ENCODE results near the gene FBXW12. TPM values are rescaled to one million over a fixed set of nuclear protein-coding genes. Genes with fewer than 3 reads are reported as not detected.

The FBXW12 gene
- total RNA-seq, 1 experiment from 2014 or later: 0.74 TPM

GRCh38 chr3:48440590-48440958, 68.6 kb downstream of the FBXW12 start:
- Histone ChIP-seq H2BK20ac (ENCODE audit: low read depth, low read length, poor library complexity, severe bottlenecking) (no peak overlapping the region), H3K79me1 (ENCODE audit: insufficient read depth, low read depth, low read length, poor library complexity, severe bottlenecking) (peaks cover 5% of the 10 kb centered on the region), H4K5ac (ENCODE audit: insufficient read length, low read depth, low read length) (no peak overlapping the region), H3K27ac (ENCODE audit: insufficient read length, low read depth, low read length) (no peak overlapping the region), H3K27me3 (ENCODE audit: insufficient read depth, low read length) (no peaks in the 10 kb centered on the region), H2AFZ (ENCODE audit: low read length) (no peak overlapping the region), H3K9ac (ENCODE audit: extremely low read depth, insufficient read length, low read length) (peak overlapping the region; percentile 95), H4K20me1 (ENCODE audit: control insufficient read depth, insufficient read depth, insufficient read length) (no peaks in the 10 kb centered on the region), H4K91ac (ENCODE audit: insufficient read length, low read depth, low read length) (no peak overlapping the region), H3K14ac (ENCODE audit: insufficient read depth, low read length) (peak overlapping the region; percentile 94), H2BK15ac (ENCODE audit: low read depth, low read length) (no peak overlapping the region), H3K23ac (ENCODE audit: insufficient read length, low read depth, low read length) (no peak overlapping the region), H3K18ac (ENCODE audit: insufficient read length, low read depth, low read length) (peak overlapping the region; percentile 81), H3K4me1 (ENCODE audit: insufficient read depth, low read length) (peaks cover 3% of the 10 kb centered on the region; the same call in 1 of the 2 replicates), H2BK120ac (ENCODE audit: low read depth, low read length, poor library complexity, severe bottlenecking) (no peak overlapping the region), H2BK12ac (ENCODE audit: insufficient read length, low read depth, low read length) (no peak overlapping the region), H2AK5ac (ENCODE audit: insufficient read length, low read length) (no peak overlapping the region), H4K8ac (replicated peaks; ENCODE audit: insufficient read length, low read depth, low read length) (no peak overlapping the region), H3T11ph (ENCODE audit: low read length) (no peak overlapping the region), H3K23me2 (ENCODE audit: insufficient read length, low read depth, low read length, poor library complexity, severe bottlenecking) (no peaks in the 10 kb centered on the region), H3K79me2 (ENCODE audit: insufficient read depth, low read length) (peaks cover 5% of the 10 kb centered on the region; the same call in 1 of the 2 replicates), H2BK5ac (ENCODE audit: insufficient read length, low read length) (no peak overlapping the region), H3K4me2 (ENCODE audit: insufficient read depth, insufficient read length, low read length) (peak overlapping the region; percentile 89), H3K4ac (ENCODE audit: low read depth, low read length) (no peak overlapping the region), H3K56ac (ENCODE audit: insufficient read length, low read depth, low read length) (no peak overlapping the region), H3K9me3 (ENCODE audit: control insufficient read depth, low read depth, low read length) (no peaks in the 10 kb centered on the region)
- Mint-ChIP-seq H3K4me1 (peaks cover 12 to 21% of the 10 kb centered on the region in 2 experiments), H3K4me3 (peak overlapping the region; percentile 93 to 99), H3K36me3 (ENCODE audit: insufficient read depth in 1 of 3, low read depth in 3 of 3) (peaks cover 18 to 47% (median 26%) of the 10 kb centered on the region in 3 experiments; a peak in 6 of 7 replicates), H3K27ac (peak overlapping the region; percentile 98 to 99 (median 99); a peak in 6 of 7 replicates), H3K27me3 (ENCODE audit: low read depth) (no peaks in the 10 kb centered on the region), H3K9me3 (no peaks in the 10 kb centered on the region)
- no peak for TF ChIP-seq CTCF (conservative IDR thresholded peaks at IDR 0.05)
- no CpG with 5 or more reads among the region's 21 CpGs for WGBS (ENCODE audit: extremely low coverage, insufficient read length, low lambda C conversion rate)
- DNase-seq: no peak
